Measurements from ENCODE around the gene KRTAP10-4. TPM values are rescaled to one million over a fixed set of nuclear protein-coding genes. Genes with fewer than 3 reads are reported as not detected.
"Not testable (repeated sequence)": the region's sequence is repeated elsewhere in the genome, so short reads cannot be mapped to it uniquely, and the experiment has no call there.

KRTAP10-4 gene
- total RNA-seq, 1 donor, result not detected

- DNase-seq (ENCODE audit: low read depth), result no peak
- TF ChIP-seq CTCF (IDR thresholded peaks at IDR 0.05; ENCODE audit: insufficient read depth, low read depth, low read length), result no peak
- no peak overlapping the region for H3K4me3 ChIP-seq (ENCODE audit: low read depth, low read length)
Measured at GRCh38 chr21:44595524-44595923, 22.0 kb downstream of the KRTAP10-4 start.

GRCh38 chr21:44596068-44596725, 22.7 kb downstream of the KRTAP10-4 start:
- TF ChIP-seq CTCF (IDR thresholded peaks at IDR 0.05; ENCODE audit: insufficient read depth, low read depth, low read length), result no peak
- no peak for DNase-seq (ENCODE audit: low read depth)
- H3K4me3 ChIP-seq (ENCODE audit: low read depth, low read length), result no peak overlapping the region

GRCh38 chr21:44598061-44598460, 24.5 kb downstream of the KRTAP10-4 start:
- H3K4me3 ChIP-seq (ENCODE audit: low read depth, low read length), result no peak overlapping the region
- DNase-seq (ENCODE audit: low read depth), result no peak
- no peak for TF ChIP-seq CTCF (IDR thresholded peaks at IDR 0.05; ENCODE audit: insufficient read depth, low read depth, low read length)

- no peak for TF ChIP-seq CTCF (IDR thresholded peaks at IDR 0.05; ENCODE audit: insufficient read depth, low read depth, low read length)
- H3K4me3 ChIP-seq (ENCODE audit: low read depth, low read length), result no peak overlapping the region
- no peak for DNase-seq (ENCODE audit: low read depth)
Measured at GRCh38 chr21:44599264-44600029, 25.9 kb downstream of the KRTAP10-4 start.

GRCh38 chr21:44600118-44600978, 26.8 kb downstream of the KRTAP10-4 start, which contains the start of gene KRTAP10-7:
TSS of gene KRTAP10-7 (plus strand) at chr21:44600597. CDS start at chr21:44600622, 25 bp downstream.
- H3K4me3 ChIP-seq (ENCODE audit: low read depth, low read length); DNase-seq (ENCODE audit: low read depth): not testable (repeated sequence)

GRCh38 chr21:44601091-44601490, 27.6 kb downstream of the KRTAP10-4 start:
- H3K4me3 ChIP-seq (ENCODE audit: low read depth, low read length); DNase-seq (ENCODE audit: low read depth): not testable (repeated sequence)

- no peak for TF ChIP-seq CTCF (IDR thresholded peaks at IDR 0.05; ENCODE audit: insufficient read depth, low read depth, low read length)
- no peak overlapping the region for H3K4me3 ChIP-seq (ENCODE audit: low read depth, low read length)
- DNase-seq (ENCODE audit: low read depth), result no peak
Measured at GRCh38 chr21:44601596-44602462, 28.3 kb downstream of the KRTAP10-4 start.
